ENCODE results near the gene PCDH12. TPM values are rescaled to one million over a fixed set of nuclear protein-coding genes. Genes with fewer than 3 reads are reported as not detected.

The PCDH12 gene
- total RNA-seq: 0.70 and 1.9 TPM in 2 replicates

- intact Hi-C loops (cut with micrococcal nuclease): no loop called here
These were observed at the start of gene PCDH12 for GRCh38 chr5:141958113-141958512. PCDH12 (minus strand) TSS chr5:141958202; CDS start chr5:141957851, 351 bp downstream.

DNA sequence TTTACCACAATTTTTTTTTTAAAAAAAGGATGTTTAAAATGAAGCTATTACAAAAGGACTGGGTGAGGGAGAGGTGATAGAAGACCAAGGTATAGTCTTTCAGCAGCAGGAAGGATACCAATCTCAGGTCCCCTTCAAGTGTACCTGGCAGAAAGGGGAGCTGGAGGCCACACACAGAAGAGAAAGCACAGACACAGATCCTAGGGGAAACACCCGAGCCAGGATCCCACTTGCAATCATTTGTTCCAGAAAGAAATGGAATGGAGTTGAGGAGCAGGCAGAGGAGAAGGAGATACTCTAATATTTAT is 49.2 kb upstream of the PCDH12 start:
- intact Hi-C loops (cut with micrococcal nuclease): no loop called here

- intact Hi-C loops (cut with micrococcal nuclease): no loop called here
These were observed 48.6 kb upstream of the PCDH12 start for GRCh38 chr5:142006363-142007236.

GRCh38 chr5:142003266-142003800 is 45.3 kb upstream of the PCDH12 start:
- intact Hi-C loops (cut with micrococcal nuclease): no loop called here

- intact Hi-C loops (cut with micrococcal nuclease): no loop called here
These were observed 42.9 kb upstream of the PCDH12 start for GRCh38 chr5:142000704-142001484.

GRCh38 chr5:142000173-142000572 is 42.2 kb upstream of the PCDH12 start:
- intact Hi-C loops (cut with micrococcal nuclease): no loop called here

- intact Hi-C loops (cut with micrococcal nuclease): no loop called here
These were observed 39.5 kb upstream of the PCDH12 start for GRCh38 chr5:141997358-141997960.

- intact Hi-C loops (cut with micrococcal nuclease): no loop called here
These were observed 37.7 kb upstream of the PCDH12 start for GRCh38 chr5:141995656-141996055.

- intact Hi-C loops (cut with micrococcal nuclease): no loop called here
These were observed 36.6 kb upstream of the PCDH12 start for GRCh38 chr5:141994511-141995136.

DNA sequence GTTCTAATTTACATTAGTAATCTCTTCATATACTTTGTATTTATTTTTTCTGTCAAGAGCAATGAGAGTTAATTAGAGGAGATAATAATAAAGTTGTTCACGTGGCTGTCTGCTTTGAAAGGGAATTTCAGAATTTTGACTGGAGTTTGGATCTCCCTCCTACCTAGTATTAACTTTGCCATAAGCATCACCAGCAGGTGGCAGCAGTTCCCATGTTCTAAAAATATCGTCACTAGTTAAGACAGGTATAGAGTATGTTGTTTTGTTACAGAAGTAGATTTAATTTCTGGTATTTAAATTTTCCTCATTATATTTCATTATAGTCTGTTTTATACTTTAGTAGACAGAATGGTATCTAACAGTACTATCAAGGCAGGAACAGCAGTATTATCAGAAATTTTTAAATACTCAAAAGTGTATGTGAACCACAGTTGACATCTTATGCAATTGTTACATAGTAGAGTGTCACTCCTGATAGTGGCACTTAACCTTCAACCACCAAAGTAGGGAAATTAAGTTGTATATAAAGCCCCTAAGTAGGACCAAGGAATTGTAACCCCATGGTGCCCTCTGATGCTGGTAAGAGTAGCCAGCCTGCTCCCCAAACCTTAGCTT is 34.5 kb upstream of the PCDH12 start:
- intact Hi-C loops (cut with micrococcal nuclease): loop anchor here (1.0 kb wide), 3 partner anchors 23 to 153 kb away; no protein-coding TSS in a partner anchor

GRCh38 chr5:141989720-141990119 is 31.7 kb upstream of the PCDH12 start:
- intact Hi-C loops (cut with micrococcal nuclease): no loop called here

DNA sequence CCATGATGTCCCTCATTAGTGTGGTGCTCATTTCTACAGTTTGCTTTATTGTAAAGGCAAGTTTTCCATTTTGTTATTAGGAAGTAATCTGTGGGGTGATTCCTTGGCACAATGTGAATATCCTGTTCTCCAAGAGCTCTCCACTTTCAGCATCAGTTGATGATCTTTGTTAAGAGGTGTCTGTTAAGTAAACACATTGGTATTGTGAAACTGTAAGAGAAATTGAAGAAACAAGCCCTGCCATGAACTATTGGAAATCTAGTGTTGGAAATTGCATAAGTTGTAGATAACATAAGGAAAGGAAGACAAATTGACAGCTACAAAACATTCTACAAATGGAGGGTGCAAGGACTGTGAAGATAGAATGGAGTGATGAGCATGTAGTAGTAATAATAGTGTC is 28.1 kb upstream of the PCDH12 start:
- intact Hi-C loops (cut with micrococcal nuclease): no loop called here

- intact Hi-C loops (cut with micrococcal nuclease): no loop called here
These were observed 24.6 kb upstream of the PCDH12 start for GRCh38 chr5:141982626-141983025.

GRCh38 chr5:141978389-141978788 is 20.4 kb upstream of the PCDH12 start:
- intact Hi-C loops (cut with micrococcal nuclease): no loop called here

DNA sequence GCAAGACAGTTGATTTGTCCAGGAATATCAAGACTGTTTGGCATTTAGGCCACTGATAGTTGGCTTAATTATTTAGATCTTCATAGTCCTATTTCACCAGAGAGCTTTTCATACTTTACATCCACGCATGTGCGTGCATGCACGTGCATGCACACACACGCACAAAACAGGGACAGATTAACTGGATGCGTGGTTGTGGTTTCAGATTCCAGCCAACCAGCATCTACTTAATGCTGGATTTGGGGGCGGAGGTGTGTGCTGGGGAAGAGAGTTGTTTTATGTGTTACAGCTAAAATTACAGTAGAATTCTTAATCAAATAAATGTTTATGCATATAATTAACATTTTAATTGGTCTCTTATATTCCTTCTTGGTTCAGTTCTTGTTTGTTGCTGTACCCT is 18.2 kb upstream of the PCDH12 start:
- intact Hi-C loops (cut with micrococcal nuclease): no loop called here

DNA sequence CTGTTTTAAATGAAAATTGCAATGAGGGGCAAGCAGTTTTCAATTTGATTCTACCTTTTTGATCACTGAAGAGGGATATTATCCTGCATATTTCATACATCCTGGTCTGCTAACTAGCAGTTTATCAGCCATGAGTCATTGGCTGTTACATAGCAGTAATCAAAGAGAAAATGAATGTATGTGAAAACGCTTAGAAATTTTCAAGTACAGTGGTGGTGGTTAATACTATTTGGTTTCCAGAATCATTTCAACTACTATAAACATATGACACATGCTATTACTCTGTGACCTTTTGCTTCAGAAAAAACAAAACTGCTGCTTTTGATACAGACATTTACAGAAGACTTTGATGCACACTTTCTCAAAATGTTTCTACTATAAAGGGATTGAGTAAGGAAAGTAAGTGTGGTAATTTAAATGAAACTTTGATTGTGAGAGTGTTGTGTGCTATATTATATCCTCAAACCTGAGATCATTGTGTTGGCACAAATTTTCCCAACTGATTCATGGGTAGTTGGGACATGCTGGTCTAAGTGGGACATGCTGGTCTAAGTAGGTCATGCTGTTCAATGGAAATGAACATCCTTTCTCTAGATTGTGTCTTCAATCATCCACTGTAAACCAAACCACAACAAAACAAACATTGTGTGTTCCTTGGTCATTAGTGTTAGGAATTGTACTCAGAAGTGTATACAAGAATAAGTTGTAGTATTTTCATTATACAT is 16.0 kb upstream of the PCDH12 start:
- intact Hi-C loops (cut with micrococcal nuclease): no loop called here

GRCh38 chr5:141969783-141970771 is 12.1 kb upstream of the PCDH12 start:
- intact Hi-C loops (cut with micrococcal nuclease): loop anchor here (1.0 to 2.0 kb wide), 7 partner anchors 10 to 387 kb away; partner anchors contain the start of gene DELE1

- intact Hi-C loops (cut with micrococcal nuclease): loop anchor here (1.0 to 2.0 kb wide), 7 partner anchors 9 to 388 kb away; partner anchors contain the start of gene DELE1
These were observed 11.1 kb upstream of the PCDH12 start, which contains the start of gene RNF14 for GRCh38 chr5:141968914-141969608. RNF14 (plus strand) TSS chr5:141969105; CDS start chr5:141973589, 4,484 bp downstream.
